GM10248 (cell line): Measurements from ENCODE around the gene LRRK2.
A peak's percentile ranks its signal among the peaks of the same experiment; 100 is the strongest.

ENCODE experiments used
- CTCF ChIA-PET: fragments of 300-600 bp; sonication (Branson Sonifier 250); formaldehyde crosslinking; extraction: SDS; loops from one replicate; lab custom pipeline; 2021; ENCODE audit warnings: antibody characterized with exemption; lab: Yijun Ruan, JAX
- POLR2A ChIA-PET: fragments of 350-650 bp; sonication (Branson Sonifier 250); formaldehyde crosslinking; extraction: SDS; loops from one replicate; lab custom pipeline; 2020; ENCODE audit warnings: antibody characterized with exemption; lab: Yijun Ruan, JAX
- DNase-seq: peaks from one replicate; pipeline ENCODE4 v3.0.0; 2012; ENCODE audit errors: extremely low spot score
- CTCF ChIP-seq: IDR thresholded peaks from 2 replicates; pipeline ENCODE4 v1.5.1; 2012; ENCODE audit warnings: mild to moderate bottlenecking, low read depth; ENCODE audit errors: extremely low read depth, missing control alignments, control extremely low read depth

The LRRK2 gene

DNA sequence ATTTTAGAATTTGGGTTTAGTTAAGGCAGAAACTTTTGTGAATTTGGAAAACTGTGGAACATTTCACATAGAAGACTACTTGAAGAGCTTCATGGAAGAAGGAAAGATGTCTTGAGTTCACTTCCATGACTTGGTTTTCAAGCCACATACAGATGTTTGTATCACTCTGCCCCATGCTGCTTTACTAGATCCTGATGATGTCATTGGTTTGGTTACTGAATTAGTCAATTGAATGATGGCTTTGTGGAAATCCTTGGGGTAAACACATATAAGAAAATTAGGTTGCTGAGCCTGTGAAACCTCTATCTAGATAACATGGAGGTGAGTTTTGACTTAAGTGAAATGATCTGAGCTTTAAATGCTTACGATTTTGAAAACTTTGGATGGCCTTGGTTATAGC lies 90.6 kb downstream of the LRRK2 start:
- TF ChIP-seq CTCF = no peak
- CTCF ChIA-PET = interaction anchor here (1.0 to 1.6 kb wide), 7 partner anchors 9 to 203 kb away, joined by 3 to 5 read pairs (median 3); no protein-coding TSS in a partner anchor
- POLR2A ChIA-PET = no interaction called here
- no peak for DNase-seq

GRCh38 chr12:40324261-40324660 lies 99.5 kb downstream of the LRRK2 start:
- TF ChIP-seq CTCF = no peak
- no peak for DNase-seq
- POLR2A ChIA-PET = no interaction called here
- CTCF ChIA-PET = interaction anchor here (1.0 to 2.1 kb wide), 3 partner anchors 10 to 34 kb away, joined by 3 to 9 read pairs (median 3); no protein-coding TSS in a partner anchor

- ChIA-PET CTCF (interaction anchor here (0.7 to 2.1 kb wide), 12 partner anchors 8 to 296 kb away, joined by 3 to 9 read pairs (median 3); no protein-coding TSS in a partner anchor), POLR2A (no interaction called here)
- DNase-seq = peak; percentile 46
- TF ChIP-seq CTCF = peak; percentile 68
Measured at GRCh38 chr12:40325349-40325960, 100.7 kb downstream of the LRRK2 start.

- ChIA-PET POLR2A (no interaction called here), CTCF (interaction anchor here (1.8 kb wide), 1 partner anchor 44 kb away, joined by 4 read pairs; no protein-coding TSS in a partner anchor)
- no peak for DNase-seq
- TF ChIP-seq CTCF = no peak
Measured at GRCh38 chr12:40327535-40327934, 102.7 kb downstream of the LRRK2 start.

DNA sequence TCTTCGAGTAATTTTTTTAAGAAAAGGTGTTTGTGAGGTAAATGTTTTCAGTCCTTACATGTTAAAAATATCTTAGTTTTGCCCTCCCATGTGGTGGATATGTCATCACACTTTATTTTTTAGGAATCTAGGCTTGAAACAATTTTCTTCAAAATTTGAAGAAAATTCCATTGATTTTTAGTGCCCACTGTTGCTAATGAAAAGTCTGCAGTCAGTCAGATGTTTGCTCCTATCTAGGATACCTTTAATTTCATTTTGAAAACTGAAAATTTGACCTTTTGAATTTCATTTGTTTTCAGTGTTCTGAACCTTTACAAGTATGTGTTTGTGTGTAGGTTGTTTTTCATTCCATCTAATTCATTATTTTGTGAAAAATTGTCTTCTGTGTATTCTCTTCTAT lies 105.4 kb downstream of the LRRK2 start:
- ChIA-PET CTCF (interaction anchor here (1.0 kb wide), 1 partner anchor 16 kb away, joined by 3 read pairs; no protein-coding TSS in a partner anchor), POLR2A (no interaction called here)
- TF ChIP-seq CTCF = no peak
- no peak for DNase-seq

DNA sequence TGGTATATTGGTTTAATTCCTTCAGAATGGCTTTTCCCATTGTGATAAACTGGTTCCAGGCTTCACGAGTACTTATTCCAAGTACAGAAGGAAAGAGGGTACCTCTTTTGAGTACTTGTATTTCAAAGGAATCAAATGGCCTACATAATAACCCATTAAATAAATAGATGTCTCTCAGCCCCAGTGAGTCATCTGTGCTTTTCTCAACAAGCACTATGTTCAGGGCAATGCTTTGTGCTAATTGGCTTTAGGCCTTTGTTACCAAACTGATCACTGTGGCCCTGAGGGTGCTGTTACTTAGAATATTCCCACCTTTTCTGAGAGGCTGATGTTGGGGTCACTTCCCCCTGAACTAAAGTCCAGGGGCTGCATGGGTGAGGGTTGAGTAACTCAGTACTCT lies 107.1 kb downstream of the LRRK2 start:
- ChIA-PET POLR2A (no interaction called here), CTCF (no interaction called here)
- TF ChIP-seq CTCF = no peak
- no peak for DNase-seq
